GM12878 (cell line): ENCODE measurements around the gene LY6G5B. TPM values are rescaled to one million over a fixed set of nuclear protein-coding genes. Genes with fewer than 3 reads are reported as not detected.

Source experiments
- ATAC-seq: fragments of 200-7000 bp; cut with Tn5 transposase; 3 replicates; pipeline ENCODE4 v1.9.1; 2020; ENCODE audit warnings: mild to moderate bottlenecking, moderate library complexity
- BruUV-seq: library from RNA; stranded (reverse); fragments of 400-500 nt; replicated peaks from 2 replicates; lab custom pipeline; 2021; lab: Mats Ljungman, UMichigan
- CTCF ChIA-PET: fragments of 300-600 bp; sonication (Branson Sonifier 250); formaldehyde crosslinking; extraction: SDS; loops from one replicate; lab custom pipeline; 2021; ENCODE audit warnings: inconsistent platforms; lab: Yijun Ruan, JAX
- POLR2A ChIA-PET: fragments of 350-600 bp; formaldehyde crosslinking; extraction: SDS; loops from one replicate; lab custom pipeline; 2021; ENCODE audit warnings: inconsistent platforms; lab: Charles Lee
- RAD21 ChIA-PET: fragments of 300-600 bp; sonication (Branson Sonifier 250); formaldehyde crosslinking; loops from one replicate; lab custom pipeline; 2023; ENCODE audit warnings: antibody characterized with exemption; ENCODE audit not compliant: unreplicated experiment; lab: Charles Lee
- SMC1A ChIA-PET: fragments of 300-600 bp; sonication (Branson Sonifier 250); formaldehyde crosslinking; loops from one replicate; lab custom pipeline; 2023; ENCODE audit not compliant: unreplicated experiment, uncharacterized antibody; lab: Charles Lee
- DNase-seq: peaks from one replicate; pipeline ENCODE4 v3.0.0-alpha.2; 2011; ENCODE audit warnings: low read depth, low spot score
- FAIRE-seq: peaks from 3 replicates; lab custom pipeline; 2011; peaks lifted over from hg19 to GRCh38; lab: Jason Lieb, UNC
- H2AFZ ChIP-seq: 2 replicates; pipeline ENCODE4 v1.6.0; 2011; ENCODE audit warnings: low read depth, low read length, control low read depth; ENCODE audit not compliant: control insufficient read depth
- H3K27ac ChIP-seq: 2 replicates; pipeline ENCODE4 v1.5.1; 2011; ENCODE audit warnings: control low read depth; ENCODE audit not compliant: control insufficient read depth, insufficient read depth
- H3K27me3 ChIP-seq, 2 experiments: replicated peaks in 1 of 2; 2 replicates each; pipeline versions ENCODE4 v1.6.0 to v1.6.1; 2011; ENCODE audit warnings: low read length in 1 of 2; ENCODE audit not compliant: control insufficient read depth in 2 of 2, insufficient read depth in 2 of 2
- H3K36me3 ChIP-seq, 2 experiments: 2 replicates each; pipeline ENCODE4 v1.5.1; 2011; ENCODE audit warnings: low read length in 1 of 2; ENCODE audit not compliant: control insufficient read depth in 2 of 2, insufficient read depth in 2 of 2
- H3K4me1 ChIP-seq: 2 replicates; pipeline ENCODE4 v1.6.1; 2011; ENCODE audit warnings: mild to moderate bottlenecking, low read length, moderate library complexity, mixed read lengths; ENCODE audit not compliant: control insufficient read depth, insufficient read depth
- H3K4me2 ChIP-seq: 2 replicates; pipeline ENCODE4 v1.6.0; 2011; ENCODE audit warnings: control low read depth; ENCODE audit not compliant: control insufficient read depth, insufficient read depth
- H3K4me3 ChIP-seq: fragments of 200-600 bp; sonication (generic); 2 replicates; pipeline ENCODE4 v1.5.1; 2016
- H3K79me2 ChIP-seq: 2 replicates; pipeline ENCODE4 v1.6.0; 2011; ENCODE audit warnings: low read length; ENCODE audit not compliant: control insufficient read depth, insufficient read depth
- H3K9ac ChIP-seq: 2 replicates; pipeline ENCODE4 v1.8.0; 2011; ENCODE audit warnings: low read length, control low read depth, mixed read lengths; ENCODE audit not compliant: control insufficient read depth, insufficient read depth
- H3K9me3 ChIP-seq: replicated peaks from 3 replicates; pipeline ENCODE4 v1.5.1; 2011; ENCODE audit warnings: mild to moderate bottlenecking, low read length; ENCODE audit not compliant: control insufficient read depth, insufficient read depth
- H4K20me1 ChIP-seq: 2 replicates; pipeline ENCODE4 v1.6.0; 2011; ENCODE audit not compliant: control insufficient read depth, insufficient read depth
- BRCA1 ChIP-seq: IDR thresholded peaks from 2 replicates; pipeline ENCODE4 v1.6.1; 2011; ENCODE audit warnings: low read depth, low read length, improper control_type of control experiment
- CHD4 ChIP-seq: fragments of 200-600 bp; sonication (generic); IDR thresholded peaks from 2 replicates; pipeline ENCODE4 v1.6.1; 2016; ENCODE audit warnings: mild to moderate bottlenecking
- E2F8 ChIP-seq: fragments of 450-650 bp; IDR thresholded peaks from 2 replicates; pipeline ENCODE4 v1.6.1; 2018; ENCODE audit warnings: mild to moderate bottlenecking, low read depth, moderate library complexity; ENCODE audit not compliant: partially characterized antibody
- HSF1 ChIP-seq: fragments of 150-350 bp; IDR thresholded peaks from 2 replicates; pipeline ENCODE4 v1.6.1; 2014; ENCODE audit warnings: mild to moderate bottlenecking, low read depth, low read length
- SREBF2 ChIP-seq: IDR thresholded peaks from 2 replicates; pipeline ENCODE4 v1.6.1; 2012; ENCODE audit warnings: mild to moderate bottlenecking, low read length
- STAT3 ChIP-seq: IDR thresholded peaks from 2 replicates; pipeline ENCODE4 v1.6.1; 2011; ENCODE audit warnings: low read depth, low read length, improper control_type of control experiment
- USF2 ChIP-seq: IDR thresholded peaks from 2 replicates; pipeline ENCODE4 v1.6.1; 2011; ENCODE audit warnings: low read depth, low read length, improper control_type of control experiment, borderline replicate concordance
- ZBTB33 ChIP-seq: fragments of 450-650 bp; IDR thresholded peaks from 2 replicates; pipeline ENCODE4 v1.6.1; 2017; ENCODE audit warnings: mild to moderate bottlenecking
- ZNF207 ChIP-seq: fragments of 450-650 bp; IDR thresholded peaks from 2 replicates; pipeline ENCODE4 v1.6.1; 2014; ENCODE audit warnings: antibody characterized with exemption, mild to moderate bottlenecking, borderline replicate concordance
- ZNF24 ChIP-seq: fragments of 450-650 bp; IDR thresholded peaks from 2 replicates; pipeline ENCODE4 v1.6.1; 2017; ENCODE audit warnings: antibody characterized with exemption, mild to moderate bottlenecking
- WGBS: methylation state at CpG from one replicate; pipeline ENCODE4 v1.1.6; 2016; ENCODE audit warnings: low lambda C conversion rate; ENCODE audit not compliant: insufficient replicate concordance, insufficient coverage; ENCODE audit errors: missing lambda C conversion rate; 5-methylcytosine and 5-hydroxymethylcytosine counted together
- in situ Hi-C: fragments of 300-500 bp; cut with MboI; formaldehyde crosslinking; loops from 9 replicates; pipeline ENCODE4 v1.14.3; 2018; ENCODE audit warnings: mixed read lengths
- intact Hi-C: fragments of 100-400 bp; cut with micrococcal nuclease; formaldehyde crosslinking; loops from one replicate; pipeline ENCODE4 v1.14.2; 2022; ENCODE audit not compliant: unreplicated experiment
- polyA plus RNA-seq, 11 experiments: library from polyadenylated mRNA; depleted of rRNA in 4 of 11; unstranded in 6 of 11; stranded (reverse) in 5 of 11; fragments of >200 nt; fragmentation: Nextera tagmentation in 4 of 11; fragmentation: Illumina TruSeq in 1 of 11; extraction: Ambion mirVana in 4 of 11; extraction: Trizol in 1 of 11; gene quantifications; 1 replicate in 1 of 11; 2 replicates in 10 of 11; pipeline versions ENCODE4 v1.2.1 to v1.2.3, GENCODE V29; 2011 to 2016; ENCODE audit warnings: inconsistent platforms in 2 of 11, missing spikeins in 2 of 11, low read depth in 1 of 11
- total RNA-seq, 4 experiments: library from RNA; depleted of rRNA in 3 of 4; stranded (reverse); fragments of >200 nt in 3 of 4; fragmentation: Illumina TruSeq in 1 of 4; extraction: Trizol in 1 of 4; gene quantifications; 2 replicates each; pipeline versions ENCODE4 v1.2.1 to v1.2.3, GENCODE V29; 2013 to 2021
- TF ChIP-seq, protein P1 (sequence below): fragments of 450-650 bp; IDR thresholded peaks from 2 replicates; pipeline ENCODE4 v1.6.1; 2018; ENCODE audit warnings: borderline replicate concordance, mild to moderate bottlenecking; ENCODE audit not compliant: partially characterized antibody

The LY6G5B gene
- total and polyA plus RNA-seq, 10 of the 15 experiments (the other 5 are each of a cell fraction or from before 2014, with no cell fraction given): 3.2 to 16.5 (median 7.5) TPM

- WGBS: 84% methylated on average over 7 of the region's 7 CpGs
- Histone ChIP-seq H3K27me3 (no peaks in the 10 kb centered on the region), H3K27ac (no peak overlapping the region), H2AFZ (no peak overlapping the region), H3K36me3 (peaks cover 51 to 69% of the 10 kb centered on the region in 2 experiments), H3K9ac (no peak overlapping the region), H3K79me2 (peaks cover 5% of the 10 kb centered on the region), H4K20me1 (no peaks in the 10 kb centered on the region), H3K4me1 (no peaks in the 10 kb centered on the region), H3K4me2 (no peak overlapping the region), H3K9me3 (no peaks in the 10 kb centered on the region), H3K4me3 (no peak overlapping the region)
- ATAC-seq (no peak), FAIRE-seq (no peak), DNase-seq (no peak)
- CTCF ChIA-PET: interaction anchor here (0.8 to 1.0 kb wide), 2 partner anchors 23 to 30 kb away, joined by 3 read pairs; no protein-coding TSS in a partner anchor
- POLR2A ChIA-PET: interaction anchor here (0.5 to 1.5 kb wide), 2 partner anchors 10 to 28 kb away, joined by 3 read pairs; no protein-coding TSS in a partner anchor
- intact Hi-C loops (no loop called here), in situ Hi-C loops (no loop called here)
- SMC1A ChIA-PET: interaction anchor here (1.2 kb wide), 1 partner anchor 11 kb away, joined by 4 read pairs; no protein-coding TSS in a partner anchor
- RAD21 ChIA-PET: no interaction called here
- TF ChIP-seq CHD4 (no peak), BRCA1 (no peak), E2F8 (no peak), STAT3 (no peak), ZNF207 (no peak), SREBF2 (no peak), USF2 (no peak), HSF1 (no peak), ZBTB33 (no peak), ZNF24 (no peak)
- TF ChIP-seq, protein P1, sequence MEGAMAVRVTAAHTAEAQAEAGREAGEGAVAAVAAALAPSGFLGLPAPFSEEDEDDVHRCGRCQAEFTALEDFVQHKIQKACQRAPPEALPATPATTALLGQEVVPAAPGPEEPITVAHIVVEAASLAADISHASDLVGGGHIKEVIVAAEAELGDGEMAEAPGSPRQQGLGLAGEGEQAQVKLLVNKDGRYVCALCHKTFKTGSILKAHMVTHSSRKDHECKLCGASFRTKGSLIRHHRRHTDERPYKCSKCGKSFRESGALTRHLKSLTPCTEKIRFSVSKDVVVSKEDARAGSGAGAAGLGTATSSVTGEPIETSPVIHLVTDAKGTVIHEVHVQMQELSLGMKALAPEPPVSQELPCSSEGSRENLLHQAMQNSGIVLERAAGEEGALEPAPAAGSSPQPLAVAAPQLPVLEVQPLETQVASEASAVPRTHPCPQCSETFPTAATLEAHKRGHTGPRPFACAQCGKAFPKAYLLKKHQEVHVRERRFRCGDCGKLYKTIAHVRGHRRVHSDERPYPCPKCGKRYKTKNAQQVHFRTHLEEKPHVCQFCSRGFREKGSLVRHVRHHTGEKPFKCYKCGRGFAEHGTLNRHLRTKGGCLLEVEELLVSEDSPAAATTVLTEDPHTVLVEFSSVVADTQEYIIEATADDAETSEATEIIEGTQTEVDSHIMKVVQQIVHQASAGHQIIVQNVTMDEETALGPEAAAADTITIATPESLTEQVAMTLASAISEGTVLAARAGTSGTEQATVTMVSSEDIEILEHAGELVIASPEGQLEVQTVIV: no peak
- no TSS peak for BruUV-seq
These were observed 40.8 kb upstream of the LY6G5B start for GRCh38 chr6:31629014-31629413.
